WTC11 (cell line): ENCODE measurements around the gene WDR27. TPM values are rescaled to one million over a fixed set of nuclear protein-coding genes. Genes with fewer than 3 reads are reported as not detected.

Experiments
- ATAC-seq: fragments of 200-7000 bp; cut with Tn5 transposase; 2 replicates; pipeline ENCODE4 v1.10.0; 2021; ENCODE audit warnings: mild to moderate bottlenecking, moderate library complexity
- CTCF ChIA-PET: fragments of 300-600 bp; sonication (Branson Sonifier 250); formaldehyde crosslinking; loops from one replicate; lab custom pipeline; 2021; ENCODE audit warnings: antibody characterized with exemption; lab: Charles Lee
- POLR2A ChIA-PET: fragments of 350-600 bp; sonication (Branson Sonifier 250); formaldehyde crosslinking; loops from one replicate; lab custom pipeline; 2021; ENCODE audit warnings: antibody characterized with exemption; lab: Charles Lee
- DNase-seq: peaks from one replicate; pipeline ENCODE4 v3.0.0; 2021; ENCODE audit warnings: low spot score
- H3K27ac Mint-ChIP-seq: 2 replicates; pipeline ENCODE4 v1.8.0; 2021; ENCODE audit warnings: mixed read lengths
- H3K27me3 Mint-ChIP-seq: 2 replicates; pipeline ENCODE4 v1.8.0; 2021; ENCODE audit warnings: low read depth, mild to moderate bottlenecking, moderate library complexity, mixed read lengths
- H3K36me3 Mint-ChIP-seq: 2 replicates; pipeline ENCODE4 v1.8.0; 2021; ENCODE audit warnings: mixed read lengths
- H3K4me1 Mint-ChIP-seq: 2 replicates; pipeline ENCODE4 v1.8.0; 2022; ENCODE audit warnings: mixed read lengths
- H3K4me3 Mint-ChIP-seq: 2 replicates; pipeline ENCODE4 v1.8.0; 2021; ENCODE audit warnings: mild to moderate bottlenecking, moderate library complexity, mixed read lengths
- H3K9me3 Mint-ChIP-seq: 2 replicates; pipeline ENCODE4 v1.8.0; 2021; ENCODE audit warnings: mixed read lengths
- ATF1 ChIP-seq: sonication (generic); formaldehyde crosslinking; IDR thresholded peaks from 2 replicates; pipeline ENCODE4 v1.8.1; 2023; ENCODE audit warnings: mild to moderate bottlenecking, moderate library complexity, missing genetic modification reagents
- ELF4 ChIP-seq: sonication (generic); formaldehyde crosslinking; IDR thresholded peaks from 2 replicates; pipeline ENCODE4 v1.8.1; 2022; ENCODE audit warnings: low read depth, mild to moderate bottlenecking, moderate library complexity, missing genetic modification reagents
- ESRRA ChIP-seq: sonication (generic); formaldehyde crosslinking; IDR thresholded peaks from 2 replicates; pipeline ENCODE4 v1.8.1; 2022; ENCODE audit warnings: mild to moderate bottlenecking, missing genetic modification reagents, borderline replicate concordance
- FOXJ3 ChIP-seq: sonication (generic); formaldehyde crosslinking; IDR thresholded peaks from 2 replicates; pipeline ENCODE4 v1.9.0; 2021; ENCODE audit warnings: missing genetic modification reagents, mild to moderate bottlenecking, borderline replicate concordance
- FOXP1 ChIP-seq: sonication (generic); formaldehyde crosslinking; IDR thresholded peaks from 2 replicates; pipeline ENCODE4 v1.8.0; 2022; ENCODE audit warnings: missing genetic modification reagents, mild to moderate bottlenecking, moderate library complexity, borderline replicate concordance
- NFATC4 ChIP-seq: fragments of 250-450 bp; sonication (Bioruptor Pico); IDR thresholded peaks from 2 replicates; pipeline ENCODE4 v1.9.0; 2021; ENCODE audit warnings: mild to moderate bottlenecking
- NFYB ChIP-seq: sonication (generic); formaldehyde crosslinking; conservative IDR thresholded peaks from 2 replicates; pipeline ENCODE4 v1.8.0; 2022; ENCODE audit warnings: low read depth, missing genetic modification reagents
- RELA ChIP-seq: sonication (generic); formaldehyde crosslinking; IDR thresholded peaks from 2 replicates; pipeline ENCODE4 v1.8.1; 2022; ENCODE audit warnings: missing genetic modification reagents, mild to moderate bottlenecking, borderline replicate concordance
- SMAD3 ChIP-seq: sonication (generic); formaldehyde crosslinking; IDR thresholded peaks from 2 replicates; pipeline ENCODE4 v1.8.0; 2022; ENCODE audit warnings: missing genetic modification reagents, mild to moderate bottlenecking, borderline replicate concordance
- SOX15 ChIP-seq: fragments of 250-450 bp; sonication (Bioruptor Pico); IDR thresholded peaks from 2 replicates; pipeline ENCODE4 v1.9.0; 2021; ENCODE audit warnings: mild to moderate bottlenecking
- TCF7 ChIP-seq: sonication (generic); formaldehyde crosslinking; IDR thresholded peaks from 2 replicates; pipeline ENCODE4 v1.8.0; 2022; ENCODE audit warnings: mild to moderate bottlenecking, low read depth, missing genetic modification reagents, moderate library complexity
- ZNF121 ChIP-seq: sonication (generic); formaldehyde crosslinking; IDR thresholded peaks from 2 replicates; pipeline ENCODE4 v1.8.0; 2023; ENCODE audit warnings: missing genetic modification reagents
- ZNF263 ChIP-seq: sonication (generic); formaldehyde crosslinking; IDR thresholded peaks from 2 replicates; pipeline ENCODE4 v1.8.1; 2022; ENCODE audit warnings: low read depth, mild to moderate bottlenecking, moderate library complexity, missing genetic modification reagents
- ZNF317 ChIP-seq: sonication (generic); formaldehyde crosslinking; IDR thresholded peaks from 2 replicates; pipeline ENCODE4 v1.8.1; 2023; ENCODE audit warnings: low read depth, mild to moderate bottlenecking, moderate library complexity, missing genetic modification reagents, borderline replicate concordance
- ZNF396 ChIP-seq: fragments of 250-450 bp; sonication (Bioruptor Pico); IDR thresholded peaks from 2 replicates; pipeline ENCODE4 v1.8.0; 2021; ENCODE audit warnings: mild to moderate bottlenecking, moderate library complexity, borderline replicate concordance
- total RNA-seq: library from RNA; stranded (reverse); gene quantifications from 3 replicates; pipeline ENCODE4 v1.2.3, GENCODE V29; 2021
- TF ChIP-seq, protein P1 (sequence below): fragments of 250-450 bp; sonication (Bioruptor Pico); IDR thresholded peaks from 2 replicates; pipeline ENCODE4 v1.8.0; 2021; ENCODE audit warnings: mild to moderate bottlenecking
- TF ChIP-seq, protein P2 (sequence below): sonication (generic); formaldehyde crosslinking; IDR thresholded peaks from 2 replicates; pipeline ENCODE4 v1.8.1; 2022; ENCODE audit warnings: mild to moderate bottlenecking, missing genetic modification reagents, moderate library complexity, borderline replicate concordance
- TF ChIP-seq, protein P3 (sequence below): fragments of 250-450 bp; sonication (Bioruptor Pico); IDR thresholded peaks from 2 replicates; pipeline ENCODE4 v1.9.0; 2021; ENCODE audit warnings: mild to moderate bottlenecking
- TF ChIP-seq, protein P4 (sequence below): sonication (generic); formaldehyde crosslinking; IDR thresholded peaks from 2 replicates; pipeline ENCODE4 v1.8.0; 2023; ENCODE audit warnings: mild to moderate bottlenecking, missing genetic modification reagents
- TF ChIP-seq, protein P5 (sequence below): sonication (generic); formaldehyde crosslinking; IDR thresholded peaks from 2 replicates; pipeline ENCODE4 v1.8.0; 2022; ENCODE audit warnings: mild to moderate bottlenecking, missing genetic modification reagents
- TF ChIP-seq, protein P6 (sequence below): fragments of 250-450 bp; sonication (Bioruptor Pico); IDR thresholded peaks from 2 replicates; pipeline ENCODE4 v1.9.0; 2021; ENCODE audit warnings: moderate library complexity, mild to moderate bottlenecking, inconsistent platforms, borderline replicate concordance

WDR27 gene
- total RNA-seq, 1 experiment from 2014 or later: 126 TPM

DNA sequence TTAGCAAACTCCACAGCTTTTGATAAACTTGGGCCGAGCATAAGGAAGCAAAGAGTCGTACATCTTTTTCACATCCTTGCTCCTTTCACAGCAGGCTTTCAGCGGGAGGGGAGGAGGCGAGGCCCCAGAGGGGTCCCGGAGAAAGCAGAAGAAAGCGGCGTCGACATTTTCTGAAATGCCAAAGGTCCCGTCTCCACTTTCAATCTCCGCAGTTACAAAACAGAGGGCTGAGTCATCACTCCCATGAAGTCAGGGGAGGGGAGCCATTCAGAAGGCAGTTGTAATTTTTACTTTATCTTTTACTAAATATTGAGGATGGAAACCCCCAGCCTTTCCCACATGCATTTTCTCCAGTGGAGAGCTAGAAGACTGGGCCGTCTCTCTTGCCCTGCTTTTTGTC is 274.0 kb downstream of the WDR27 start:
- CTCF ChIA-PET: interaction anchor here (0.6 kb wide), 1 partner anchor 17 kb away, joined by 3 read pairs; no protein-coding TSS in a partner anchor
- H3K9me3 Mint-ChIP-seq: peaks cover 45% of the 10 kb centered on the region
- H3K27me3 Mint-ChIP-seq: peaks cover 21% of the 10 kb centered on the region
- peaks cover 18% of the 10 kb centered on the region for H3K4me1 Mint-ChIP-seq
- DNase-seq: no peak
- POLR2A ChIA-PET: no interaction called here
- peak; percentile 30; the same call in 1 of the 2 replicates for ATAC-seq
- no peak overlapping the region for H3K27ac Mint-ChIP-seq
- peaks cover 52% of the 10 kb centered on the region for H3K36me3 Mint-ChIP-seq
- TF ChIP-seq ESRRA (CRISPR knock-in tag): no peak
- TF ChIP-seq, protein P1, sequence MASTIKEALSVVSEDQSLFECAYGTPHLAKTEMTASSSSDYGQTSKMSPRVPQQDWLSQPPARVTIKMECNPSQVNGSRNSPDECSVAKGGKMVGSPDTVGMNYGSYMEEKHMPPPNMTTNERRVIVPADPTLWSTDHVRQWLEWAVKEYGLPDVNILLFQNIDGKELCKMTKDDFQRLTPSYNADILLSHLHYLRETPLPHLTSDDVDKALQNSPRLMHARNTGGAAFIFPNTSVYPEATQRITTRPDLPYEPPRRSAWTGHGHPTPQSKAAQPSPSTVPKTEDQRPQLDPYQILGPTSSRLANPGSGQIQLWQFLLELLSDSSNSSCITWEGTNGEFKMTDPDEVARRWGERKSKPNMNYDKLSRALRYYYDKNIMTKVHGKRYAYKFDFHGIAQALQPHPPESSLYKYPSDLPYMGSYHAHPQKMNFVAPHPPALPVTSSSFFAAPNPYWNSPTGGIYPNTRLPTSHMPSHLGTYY: no peak
- TF ChIP-seq ZNF396: no peak
- TF ChIP-seq SOX15: no peak
- TF ChIP-seq SMAD3 (CRISPR knock-in tag): no peak
- TF ChIP-seq, protein P2, sequence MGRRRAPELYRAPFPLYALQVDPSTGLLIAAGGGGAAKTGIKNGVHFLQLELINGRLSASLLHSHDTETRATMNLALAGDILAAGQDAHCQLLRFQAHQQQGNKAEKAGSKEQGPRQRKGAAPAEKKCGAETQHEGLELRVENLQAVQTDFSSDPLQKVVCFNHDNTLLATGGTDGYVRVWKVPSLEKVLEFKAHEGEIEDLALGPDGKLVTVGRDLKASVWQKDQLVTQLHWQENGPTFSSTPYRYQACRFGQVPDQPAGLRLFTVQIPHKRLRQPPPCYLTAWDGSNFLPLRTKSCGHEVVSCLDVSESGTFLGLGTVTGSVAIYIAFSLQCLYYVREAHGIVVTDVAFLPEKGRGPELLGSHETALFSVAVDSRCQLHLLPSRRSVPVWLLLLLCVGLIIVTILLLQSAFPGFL: no peak
- no peak for TF ChIP-seq NFYB (CRISPR knock-in tag)
- no peak for TF ChIP-seq ZNF317 (CRISPR knock-in tag)
- TF ChIP-seq FOXJ3 (CRISPR knock-in tag): no peak
- TF ChIP-seq ATF1 (CRISPR knock-in tag): no peak
- TF ChIP-seq, protein P3, sequence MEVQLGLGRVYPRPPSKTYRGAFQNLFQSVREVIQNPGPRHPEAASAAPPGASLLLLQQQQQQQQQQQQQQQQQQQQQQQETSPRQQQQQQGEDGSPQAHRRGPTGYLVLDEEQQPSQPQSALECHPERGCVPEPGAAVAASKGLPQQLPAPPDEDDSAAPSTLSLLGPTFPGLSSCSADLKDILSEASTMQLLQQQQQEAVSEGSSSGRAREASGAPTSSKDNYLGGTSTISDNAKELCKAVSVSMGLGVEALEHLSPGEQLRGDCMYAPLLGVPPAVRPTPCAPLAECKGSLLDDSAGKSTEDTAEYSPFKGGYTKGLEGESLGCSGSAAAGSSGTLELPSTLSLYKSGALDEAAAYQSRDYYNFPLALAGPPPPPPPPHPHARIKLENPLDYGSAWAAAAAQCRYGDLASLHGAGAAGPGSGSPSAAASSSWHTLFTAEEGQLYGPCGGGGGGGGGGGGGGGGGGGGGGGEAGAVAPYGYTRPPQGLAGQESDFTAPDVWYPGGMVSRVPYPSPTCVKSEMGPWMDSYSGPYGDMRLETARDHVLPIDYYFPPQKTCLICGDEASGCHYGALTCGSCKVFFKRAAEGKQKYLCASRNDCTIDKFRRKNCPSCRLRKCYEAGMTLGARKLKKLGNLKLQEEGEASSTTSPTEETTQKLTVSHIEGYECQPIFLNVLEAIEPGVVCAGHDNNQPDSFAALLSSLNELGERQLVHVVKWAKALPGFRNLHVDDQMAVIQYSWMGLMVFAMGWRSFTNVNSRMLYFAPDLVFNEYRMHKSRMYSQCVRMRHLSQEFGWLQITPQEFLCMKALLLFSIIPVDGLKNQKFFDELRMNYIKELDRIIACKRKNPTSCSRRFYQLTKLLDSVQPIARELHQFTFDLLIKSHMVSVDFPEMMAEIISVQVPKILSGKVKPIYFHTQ: no peak
- TF ChIP-seq, protein P4, sequence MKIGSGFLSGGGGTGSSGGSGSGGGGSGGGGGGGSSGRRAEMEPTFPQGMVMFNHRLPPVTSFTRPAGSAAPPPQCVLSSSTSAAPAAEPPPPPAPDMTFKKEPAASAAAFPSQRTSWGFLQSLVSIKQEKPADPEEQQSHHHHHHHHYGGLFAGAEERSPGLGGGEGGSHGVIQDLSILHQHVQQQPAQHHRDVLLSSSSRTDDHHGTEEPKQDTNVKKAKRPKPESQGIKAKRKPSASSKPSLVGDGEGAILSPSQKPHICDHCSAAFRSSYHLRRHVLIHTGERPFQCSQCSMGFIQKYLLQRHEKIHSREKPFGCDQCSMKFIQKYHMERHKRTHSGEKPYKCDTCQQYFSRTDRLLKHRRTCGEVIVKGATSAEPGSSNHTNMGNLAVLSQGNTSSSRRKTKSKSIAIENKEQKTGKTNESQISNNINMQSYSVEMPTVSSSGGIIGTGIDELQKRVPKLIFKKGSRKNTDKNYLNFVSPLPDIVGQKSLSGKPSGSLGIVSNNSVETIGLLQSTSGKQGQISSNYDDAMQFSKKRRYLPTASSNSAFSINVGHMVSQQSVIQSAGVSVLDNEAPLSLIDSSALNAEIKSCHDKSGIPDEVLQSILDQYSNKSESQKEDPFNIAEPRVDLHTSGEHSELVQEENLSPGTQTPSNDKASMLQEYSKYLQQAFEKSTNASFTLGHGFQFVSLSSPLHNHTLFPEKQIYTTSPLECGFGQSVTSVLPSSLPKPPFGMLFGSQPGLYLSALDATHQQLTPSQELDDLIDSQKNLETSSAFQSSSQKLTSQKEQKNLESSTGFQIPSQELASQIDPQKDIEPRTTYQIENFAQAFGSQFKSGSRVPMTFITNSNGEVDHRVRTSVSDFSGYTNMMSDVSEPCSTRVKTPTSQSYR: no peak
- no peak for TF ChIP-seq NFATC4 (CRISPR knock-in tag)
- no peak for TF ChIP-seq TCF7 (CRISPR knock-in tag)
- no peak for TF ChIP-seq ELF4 (CRISPR knock-in tag)
- TF ChIP-seq FOXP1 (CRISPR knock-in tag): no peak
- TF ChIP-seq ZNF263 (CRISPR knock-in tag): no peak
- no peak overlapping the region for H3K4me3 Mint-ChIP-seq

DNA sequence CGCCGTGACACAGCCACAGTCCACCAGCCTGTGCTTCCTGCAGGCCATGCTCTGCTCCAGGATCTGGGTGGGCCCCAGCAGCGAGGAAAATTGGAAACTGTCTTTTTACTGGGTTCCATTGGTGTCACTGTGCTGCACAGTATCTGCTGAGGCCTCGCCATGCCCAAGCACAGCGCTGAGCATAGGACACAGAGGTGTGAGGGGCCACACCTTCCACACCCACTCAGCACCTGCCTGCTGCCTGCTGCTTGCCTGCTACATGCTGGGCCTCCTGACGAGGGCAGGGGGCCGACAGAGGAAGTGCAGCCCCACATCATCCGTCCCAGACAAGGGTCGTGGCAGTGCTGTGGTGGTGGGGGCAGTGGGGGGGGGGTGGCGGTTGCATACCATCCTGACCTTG is 275.2 kb downstream of the WDR27 start:
- no peak overlapping the region for H3K27ac Mint-ChIP-seq
- POLR2A ChIA-PET: no interaction called here
- peaks cover 18% of the 10 kb centered on the region for H3K4me1 Mint-ChIP-seq
- H3K4me3 Mint-ChIP-seq: no peak overlapping the region
- no peak for DNase-seq
- CTCF ChIA-PET: no interaction called here
- peaks cover 33% of the 10 kb centered on the region for H3K9me3 Mint-ChIP-seq
- peaks cover 40% of the 10 kb centered on the region for H3K36me3 Mint-ChIP-seq
- peaks cover 21% of the 10 kb centered on the region for H3K27me3 Mint-ChIP-seq
- no peak for ATAC-seq
- TF ChIP-seq ZNF121 (CRISPR knock-in tag) (no peak), RELA (no peak), ZNF263 (CRISPR knock-in tag) (no peak), FOXP1 (CRISPR knock-in tag) (no peak)
- TF ChIP-seq, protein P3: no peak
- TF ChIP-seq, protein P5, sequence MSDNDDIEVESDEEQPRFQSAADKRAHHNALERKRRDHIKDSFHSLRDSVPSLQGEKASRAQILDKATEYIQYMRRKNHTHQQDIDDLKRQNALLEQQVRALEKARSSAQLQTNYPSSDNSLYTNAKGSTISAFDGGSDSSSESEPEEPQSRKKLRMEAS (CRISPR knock-in tag): 0 out of 2 replicates have a peak, but pooled peaks have one; percentile 39
- TF ChIP-seq, protein P6, sequence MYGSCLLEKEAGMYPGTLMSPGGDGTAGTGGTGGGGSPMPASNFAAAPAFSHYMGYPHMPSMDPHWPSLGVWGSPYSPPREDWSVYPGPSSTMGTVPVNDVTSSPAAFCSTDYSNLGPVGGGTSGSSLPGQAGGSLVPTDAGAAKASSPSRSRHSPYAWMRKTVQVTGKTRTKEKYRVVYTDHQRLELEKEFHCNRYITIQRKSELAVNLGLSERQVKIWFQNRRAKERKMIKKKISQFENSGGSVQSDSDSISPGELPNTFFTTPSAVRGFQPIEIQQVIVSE (CRISPR knock-in tag): no peak
